NCI-H1436 treated with DMSO at 0.1 percent for 48 hours (cell line): ENCODE data around the gene PCDHA4.

Experiments used
- DNase-seq: peaks from one replicate; lab custom pipeline; 2025; lab: John Stamatoyannopoulos, UW

Gene PCDHA4

GRCh38 chr5:140855772-140856674, 49.2 kb downstream of the PCDHA4 start, which contains the start of gene PCDHA10:
PCDHA10 (plus strand) TSS chr5:140855897; CDS start chr5:140856049, 152 bp downstream.
- no peak for DNase-seq

- no peak for DNase-seq
These were observed 50.5 kb downstream of the PCDHA4 start for GRCh38 chr5:140857177-140857986.

- no peak for DNase-seq
These were observed 51.0 kb downstream of the PCDHA4 start for GRCh38 chr5:140857987-140858240.

DNA sequence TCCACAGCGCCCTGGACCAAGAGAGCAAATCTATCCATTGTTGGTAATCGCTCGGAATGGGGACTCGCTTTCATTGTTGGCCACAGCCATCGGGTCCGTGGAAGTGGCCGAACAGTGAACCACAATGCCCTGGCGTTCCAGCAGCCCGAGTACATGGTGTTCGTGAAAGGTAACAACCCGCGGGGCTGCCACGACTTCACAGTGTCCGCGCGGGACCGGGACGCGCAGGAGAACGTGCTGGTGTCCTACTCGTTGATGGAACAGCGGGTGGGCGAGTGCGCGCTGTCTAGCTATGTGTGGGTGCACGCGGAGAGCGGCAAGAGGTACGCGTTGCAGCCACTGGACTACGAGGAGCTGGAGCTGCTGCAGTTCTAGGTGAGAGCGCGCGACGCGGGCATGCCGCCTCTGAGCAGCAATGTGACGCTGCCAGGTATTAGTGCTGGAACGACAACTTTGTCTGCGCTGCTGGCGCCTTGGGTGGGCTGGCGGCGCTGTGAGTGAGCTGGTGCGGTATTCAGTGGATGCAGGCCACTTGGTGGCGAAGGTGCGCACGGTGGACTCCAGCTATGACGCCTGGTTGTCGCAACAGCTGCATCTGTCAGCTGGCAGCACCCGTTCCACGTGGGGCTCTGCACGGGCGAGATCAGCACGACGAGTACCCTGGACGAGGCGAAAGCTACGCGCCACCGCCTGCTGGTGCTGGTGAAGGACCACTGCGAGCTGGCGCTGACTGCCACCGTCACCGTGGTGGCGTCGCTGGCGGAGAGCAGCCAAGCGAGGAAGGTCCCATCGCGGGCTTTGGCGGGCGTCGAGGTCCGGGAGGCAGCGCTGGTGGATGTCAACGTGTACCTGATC, 55.8 kb downstream of the PCDHA4 start:
- no peak for DNase-seq
